Gastroesophageal sphincter (tissue), 3 donors: ENCODE measurements around the gene DOCK9.

Source experiments
- EP300 ChIP-seq: sonication (generic); formaldehyde crosslinking; IDR thresholded peaks from one replicate; pipeline ENCODE4 v1.6.1; 2017; ENCODE audit warnings: antibody characterized with exemption, mild to moderate bottlenecking
- POLR2A ChIP-seq, 2 donors: fragments of 450-650 bp; IDR thresholded peaks; one replicate each; pipeline ENCODE4 v1.6.1; 2017; ENCODE audit warnings: antibody characterized with exemption in 2 of 2, mild to moderate bottlenecking in 2 of 2, moderate library complexity in 1 of 2
- POLR2AphosphoS5 ChIP-seq: sonication (generic); formaldehyde crosslinking; IDR thresholded peaks from one replicate; pipeline ENCODE4 v1.6.1; 2017; ENCODE audit warnings: antibody characterized with exemption
- TF ChIP-seq, protein P1 (sequence below), 4 experiments: fragments of 200-600 bp in 2 of 4; fragments of 450-650 bp in 2 of 4; sonication (generic) in 1 of 4; IDR thresholded peaks; one replicate each; pipeline ENCODE4 v1.5.1; 2017 to 2019; ENCODE audit warnings: antibody characterized with exemption in 4 of 4, mild to moderate bottlenecking in 2 of 4, moderate library complexity in 2 of 4

GRCh38 chr13:98940325-98941001, 37.4 kb downstream of the DOCK9 start:
- TF ChIP-seq, protein P1, sequence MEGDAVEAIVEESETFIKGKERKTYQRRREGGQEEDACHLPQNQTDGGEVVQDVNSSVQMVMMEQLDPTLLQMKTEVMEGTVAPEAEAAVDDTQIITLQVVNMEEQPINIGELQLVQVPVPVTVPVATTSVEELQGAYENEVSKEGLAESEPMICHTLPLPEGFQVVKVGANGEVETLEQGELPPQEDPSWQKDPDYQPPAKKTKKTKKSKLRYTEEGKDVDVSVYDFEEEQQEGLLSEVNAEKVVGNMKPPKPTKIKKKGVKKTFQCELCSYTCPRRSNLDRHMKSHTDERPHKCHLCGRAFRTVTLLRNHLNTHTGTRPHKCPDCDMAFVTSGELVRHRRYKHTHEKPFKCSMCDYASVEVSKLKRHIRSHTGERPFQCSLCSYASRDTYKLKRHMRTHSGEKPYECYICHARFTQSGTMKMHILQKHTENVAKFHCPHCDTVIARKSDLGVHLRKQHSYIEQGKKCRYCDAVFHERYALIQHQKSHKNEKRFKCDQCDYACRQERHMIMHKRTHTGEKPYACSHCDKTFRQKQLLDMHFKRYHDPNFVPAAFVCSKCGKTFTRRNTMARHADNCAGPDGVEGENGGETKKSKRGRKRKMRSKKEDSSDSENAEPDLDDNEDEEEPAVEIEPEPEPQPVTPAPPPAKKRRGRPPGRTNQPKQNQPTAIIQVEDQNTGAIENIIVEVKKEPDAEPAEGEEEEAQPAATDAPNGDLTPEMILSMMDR (IDR thresholded peaks at IDR 0.05): no peak
- TF ChIP-seq EP300 (no peak), POLR2AphosphoS5 (no peak), POLR2A (IDR thresholded peaks at IDR 0.05) (no peak)
